Lower leg skin (tissue), 4 donors: ENCODE data around the gene SYT1. TPM values are rescaled to one million over a fixed set of nuclear protein-coding genes. Genes with fewer than 3 reads are reported as not detected.

Source experiments
- DNase-seq, 2 donors: peaks; one replicate each; pipeline ENCODE4 v3.0.0-alpha.2; 2019; ENCODE audit warnings: low spot score in 2 of 2
- H3K4me3 ChIP-seq: fragments of 200-600 bp; sonication (generic); 2 replicates; pipeline ENCODE4 v1.5.1; 2017; ENCODE audit warnings: mild to moderate bottlenecking, low read depth; ENCODE audit not compliant: poor library complexity, severe bottlenecking
- POLR2A ChIP-seq, 2 donors: fragments of 450-650 bp; IDR thresholded peaks; one replicate each; pipeline ENCODE4 v1.6.1; 2016 to 2017; ENCODE audit warnings: antibody characterized with exemption in 2 of 2, mild to moderate bottlenecking in 1 of 2, moderate library complexity in 1 of 2
- WGBS, 2 donors: methylation state at CpG; one replicate each; pipeline ENCODE4 v1.1.5; 2018; 5-methylcytosine and 5-hydroxymethylcytosine counted together
- intact Hi-C: fragments of 100-400 bp; cut with DNase I; formaldehyde crosslinking; loops from one replicate; pipeline ENCODE4 v1.15.0; 2023; ENCODE audit warnings: low total_unique reads
- total RNA-seq, 4 donors: library from RNA; depleted of rRNA; stranded (reverse); fragments of >200 nt; gene quantifications; one replicate each; pipeline ENCODE4 v1.1.0, GENCODE V29; 2016
- TF ChIP-seq, protein P1 (sequence below), 3 donors: fragments of 450-650 bp; IDR thresholded peaks; one replicate each; pipeline ENCODE4 v1.5.1; 2016; ENCODE audit warnings: antibody characterized with exemption in 3 of 3, mild to moderate bottlenecking in 3 of 3, moderate library complexity in 2 of 3

SYT1 gene
- total RNA-seq, 4 donors from 2014 or later = 0.15 to 0.49 (median 0.29) TPM

DNA sequence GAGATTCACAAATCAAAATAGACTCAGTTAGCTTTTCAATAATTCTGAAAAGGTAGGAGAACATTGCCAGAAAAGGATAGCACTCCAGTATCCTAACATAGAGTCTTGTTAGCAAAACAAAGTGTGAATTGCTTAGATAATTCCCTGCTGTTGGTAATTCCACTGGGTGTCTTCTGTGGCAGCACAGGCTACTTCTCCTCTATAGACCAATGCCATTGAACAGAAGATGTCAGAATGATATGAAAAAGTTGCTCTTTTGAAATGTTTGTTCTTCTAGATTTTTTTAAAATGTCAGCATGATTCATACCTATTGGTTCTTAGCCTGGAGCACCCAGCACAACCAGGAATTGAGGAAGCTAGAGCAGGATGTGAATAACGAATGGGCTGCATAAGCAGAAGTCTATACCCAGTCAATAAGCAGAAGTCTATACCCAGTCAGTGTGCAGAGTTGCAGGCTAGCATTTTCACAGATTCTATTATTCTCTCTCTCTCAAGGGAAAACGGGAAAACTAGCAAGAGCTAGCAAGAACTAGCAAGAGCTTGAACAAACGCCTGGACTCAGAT, 112.8 kb downstream of the SYT1 start:
- WGBS, 2 donors = 44 to 45% methylated on average over 3 of the region's 3 CpGs
- H3K4me3 ChIP-seq = no peak overlapping the region
- TF ChIP-seq POLR2A (IDR thresholded peaks at IDR 0.05) = no peak
- TF ChIP-seq, protein P1, sequence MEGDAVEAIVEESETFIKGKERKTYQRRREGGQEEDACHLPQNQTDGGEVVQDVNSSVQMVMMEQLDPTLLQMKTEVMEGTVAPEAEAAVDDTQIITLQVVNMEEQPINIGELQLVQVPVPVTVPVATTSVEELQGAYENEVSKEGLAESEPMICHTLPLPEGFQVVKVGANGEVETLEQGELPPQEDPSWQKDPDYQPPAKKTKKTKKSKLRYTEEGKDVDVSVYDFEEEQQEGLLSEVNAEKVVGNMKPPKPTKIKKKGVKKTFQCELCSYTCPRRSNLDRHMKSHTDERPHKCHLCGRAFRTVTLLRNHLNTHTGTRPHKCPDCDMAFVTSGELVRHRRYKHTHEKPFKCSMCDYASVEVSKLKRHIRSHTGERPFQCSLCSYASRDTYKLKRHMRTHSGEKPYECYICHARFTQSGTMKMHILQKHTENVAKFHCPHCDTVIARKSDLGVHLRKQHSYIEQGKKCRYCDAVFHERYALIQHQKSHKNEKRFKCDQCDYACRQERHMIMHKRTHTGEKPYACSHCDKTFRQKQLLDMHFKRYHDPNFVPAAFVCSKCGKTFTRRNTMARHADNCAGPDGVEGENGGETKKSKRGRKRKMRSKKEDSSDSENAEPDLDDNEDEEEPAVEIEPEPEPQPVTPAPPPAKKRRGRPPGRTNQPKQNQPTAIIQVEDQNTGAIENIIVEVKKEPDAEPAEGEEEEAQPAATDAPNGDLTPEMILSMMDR (IDR thresholded peaks at IDR 0.05) = no peak
- intact Hi-C loops = no loop called here
- no peak for DNase-seq

DNA sequence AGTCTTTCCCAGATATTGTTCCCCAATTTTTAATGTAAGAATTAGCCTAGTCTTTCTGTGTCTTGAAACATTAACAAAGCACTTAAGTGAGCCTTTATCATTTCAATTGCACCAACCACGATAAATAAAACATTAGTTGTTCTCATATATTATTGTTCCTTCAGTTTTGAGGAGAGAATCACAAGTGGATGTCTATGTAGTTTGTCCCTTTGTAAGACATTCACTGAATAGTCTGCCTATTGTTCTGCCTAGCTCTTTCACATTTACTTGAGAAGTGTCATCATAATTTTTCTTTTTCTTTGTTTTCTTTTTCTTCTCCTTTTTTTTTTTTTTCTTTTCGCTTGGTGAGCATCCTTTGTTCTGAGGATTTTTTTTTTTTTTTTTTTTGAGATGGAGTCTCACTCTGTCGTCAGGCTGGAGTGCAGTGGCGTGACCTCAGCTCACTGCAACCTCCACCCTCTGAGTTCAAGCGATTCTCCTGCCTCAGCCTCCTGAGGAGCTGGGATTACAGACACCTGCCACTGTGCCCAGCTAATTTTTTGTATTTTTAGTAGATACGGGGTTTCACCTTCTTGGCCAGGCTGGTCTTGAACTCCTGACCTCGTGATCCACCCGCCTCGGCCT, 129.7 kb downstream of the SYT1 start:
- DNase-seq = no peak
- intact Hi-C loops = no loop called here
- no peak overlapping the region for H3K4me3 ChIP-seq
- TF ChIP-seq POLR2A (IDR thresholded peaks at IDR 0.05) = no peak
- TF ChIP-seq, protein P1 (IDR thresholded peaks at IDR 0.05) = no peak
- WGBS, 2 donors = 85 to 90% methylated on average over 9 of the region's 9 CpGs

DNA sequence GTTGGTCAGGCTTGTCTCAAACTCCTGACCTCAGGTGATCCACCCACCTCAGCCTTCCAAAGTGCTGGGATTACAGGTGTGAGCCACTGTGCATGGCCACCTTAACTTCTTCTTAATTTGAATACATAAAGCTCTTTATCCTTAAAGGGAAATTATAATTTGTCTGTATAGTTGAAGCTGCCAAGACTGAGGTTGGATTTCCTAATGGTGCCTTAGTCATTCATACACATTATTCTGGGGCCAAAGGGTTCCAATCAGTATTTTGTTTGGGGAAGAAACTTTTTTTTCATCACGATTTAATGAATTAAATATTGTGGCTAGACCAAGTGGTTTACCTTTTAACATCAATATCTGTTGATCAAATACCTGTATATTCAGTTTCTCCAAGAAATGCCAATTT, 135.9 kb downstream of the SYT1 start:
- no peak for DNase-seq
- H3K4me3 ChIP-seq = no peak overlapping the region
- intact Hi-C loops = no loop called here
- TF ChIP-seq, protein P1 (IDR thresholded peaks at IDR 0.05) = no peak
- WGBS, 2 donors = 66 to 72% methylated on average over 1 of the region's 1 CpG

DNA sequence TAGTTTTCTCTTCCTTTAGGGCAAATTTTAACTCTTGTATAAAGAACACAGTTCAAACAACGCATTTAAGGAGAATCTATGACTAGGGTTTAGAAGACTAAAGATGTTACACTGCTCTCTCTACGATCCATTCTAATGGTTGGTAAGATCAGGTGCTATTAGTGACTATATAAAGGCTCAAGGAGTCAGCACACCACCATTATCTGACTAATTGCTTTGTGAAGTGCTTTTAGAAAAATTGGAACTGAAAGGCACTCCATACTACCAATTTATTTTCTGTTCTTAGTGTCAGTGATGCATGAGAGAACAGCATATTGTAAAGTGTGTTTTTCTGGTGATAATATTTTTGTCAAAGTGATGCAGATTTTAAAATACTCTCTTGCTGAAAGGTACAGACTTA, 136.8 kb downstream of the SYT1 start:
- no peak for TF ChIP-seq POLR2A (IDR thresholded peaks at IDR 0.05)
- no peak for DNase-seq
- 86 to 88% methylated on average over 2 of the region's 2 CpGs for WGBS, 2 donors
- H3K4me3 ChIP-seq = no peak overlapping the region
- intact Hi-C loops = no loop called here

DNA sequence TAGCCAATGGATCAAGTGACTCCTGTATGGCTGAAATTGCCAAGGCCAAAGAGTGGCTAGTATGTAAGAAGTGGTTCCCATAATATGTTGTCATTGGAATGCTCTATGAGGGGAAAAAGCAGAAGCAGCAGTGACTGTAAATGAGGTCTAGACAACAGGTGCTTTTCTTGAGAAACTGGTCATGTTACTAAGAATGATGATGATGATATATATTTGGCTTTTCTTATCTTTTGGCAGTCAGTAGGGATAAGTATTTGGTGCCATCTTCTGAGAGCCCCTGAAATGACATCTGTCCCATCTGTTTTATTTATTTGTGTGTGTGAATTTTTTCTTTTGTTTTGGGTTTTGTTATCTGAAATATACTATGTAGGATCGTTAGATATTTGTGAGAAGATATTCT, 141.7 kb downstream of the SYT1 start:
- intact Hi-C loops = no loop called here
- TF ChIP-seq, protein P1 (IDR thresholded peaks at IDR 0.05) = no peak
- TF ChIP-seq POLR2A (IDR thresholded peaks at IDR 0.05) = no peak
- H3K4me3 ChIP-seq = no peak overlapping the region
- WGBS, 2 donors = 74 to 76% methylated on average over 1 of the region's 1 CpG
- DNase-seq = no peak

DNA sequence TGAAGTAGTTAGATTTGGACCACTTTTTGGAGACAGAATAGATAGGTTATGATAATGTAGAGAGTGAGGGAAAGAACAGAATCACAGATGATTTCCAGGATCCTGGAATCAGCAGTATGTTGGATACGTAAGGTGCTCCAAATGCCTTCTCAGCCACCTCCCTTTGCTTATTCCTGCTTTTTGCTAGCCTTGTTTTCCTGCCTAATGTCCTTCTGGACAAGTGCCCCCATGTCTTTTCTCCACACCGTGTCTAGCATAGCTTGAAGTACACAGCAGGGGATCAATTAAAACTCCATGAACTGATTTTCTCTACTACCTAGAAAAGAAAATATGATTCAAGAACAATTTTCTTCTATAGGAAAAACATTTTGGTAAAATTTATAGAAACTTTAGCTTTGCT, 144.0 kb downstream of the SYT1 start:
- no peak for DNase-seq
- no peak overlapping the region for H3K4me3 ChIP-seq
- WGBS, 2 donors = 65 to 83% methylated on average over 2 of the region's 2 CpGs
- intact Hi-C loops = no loop called here
- no peak for TF ChIP-seq POLR2A (IDR thresholded peaks at IDR 0.05)
- TF ChIP-seq, protein P1 (IDR thresholded peaks at IDR 0.05) = no peak
